Inflammatory macrophage treated with lipopolysaccharide for 1 hour (primary cell): ENCODE results near the gene TYR.
"Not testable (repeated sequence)": the region's sequence is repeated elsewhere in the genome, so short reads cannot be mapped to it uniquely, and the experiment has no call there.

Experiments used
- DNase-seq, 2 donors: peaks; one replicate each; pipeline ENCODE4 v3.0.0-alpha.2; 2020 to 2022

Gene TYR

GRCh38 chr11:89273220-89273619, 95.5 kb downstream of the TYR start:
- not testable (repeated sequence) for DNase-seq

DNA sequence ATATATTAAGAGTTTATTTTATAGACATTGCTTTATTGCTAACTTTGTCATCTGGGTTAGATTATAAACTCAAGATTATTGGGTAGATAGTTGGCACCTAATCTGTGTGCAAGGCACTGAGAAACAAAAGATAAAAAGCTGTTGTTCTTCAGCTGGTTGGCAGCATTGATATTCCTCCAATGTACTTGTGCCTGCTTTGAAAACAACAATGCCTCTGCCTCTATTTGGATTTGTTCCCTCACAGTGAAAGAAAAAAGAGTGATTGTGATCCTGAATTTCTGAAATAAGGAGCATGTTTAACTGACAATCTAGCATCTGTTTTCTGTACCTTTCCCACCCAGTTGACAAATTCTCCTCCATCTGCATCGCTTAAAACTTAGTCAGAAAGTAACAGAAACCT, 98.3 kb downstream of the TYR start:
- no peak for DNase-seq

GRCh38 chr11:89279176-89279575, 101.5 kb downstream of the TYR start:
- no peak for DNase-seq

- not testable (repeated sequence) for DNase-seq
Observed at GRCh38 chr11:89281032-89281677, 103.5 kb downstream of the TYR start.

GRCh38 chr11:89286601-89287000, 108.9 kb downstream of the TYR start:
- not testable (repeated sequence) for DNase-seq

DNA sequence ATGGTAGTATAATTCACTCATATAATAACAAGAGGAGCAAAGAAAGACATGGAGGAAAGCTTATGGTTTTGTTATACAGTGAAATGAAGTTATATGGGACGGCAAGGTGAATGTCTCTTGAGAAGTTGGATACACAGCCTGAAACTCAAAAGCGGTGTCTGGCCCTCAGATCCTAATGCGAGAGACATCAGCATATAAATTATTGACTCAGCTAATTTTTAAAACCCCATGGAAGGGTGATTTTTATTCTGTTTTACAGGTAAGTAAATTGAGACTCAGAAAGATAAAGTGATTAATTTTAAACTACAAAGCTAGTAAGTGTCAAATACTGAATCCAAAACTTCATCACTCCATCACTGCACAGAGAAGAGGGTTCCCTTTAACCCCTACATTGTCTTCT, 110.3 kb downstream of the TYR start:
- not testable (repeated sequence) for DNase-seq

- DNase-seq = no peak
Observed at GRCh38 chr11:89293965-89294679, 116.4 kb downstream of the TYR start.

DNA sequence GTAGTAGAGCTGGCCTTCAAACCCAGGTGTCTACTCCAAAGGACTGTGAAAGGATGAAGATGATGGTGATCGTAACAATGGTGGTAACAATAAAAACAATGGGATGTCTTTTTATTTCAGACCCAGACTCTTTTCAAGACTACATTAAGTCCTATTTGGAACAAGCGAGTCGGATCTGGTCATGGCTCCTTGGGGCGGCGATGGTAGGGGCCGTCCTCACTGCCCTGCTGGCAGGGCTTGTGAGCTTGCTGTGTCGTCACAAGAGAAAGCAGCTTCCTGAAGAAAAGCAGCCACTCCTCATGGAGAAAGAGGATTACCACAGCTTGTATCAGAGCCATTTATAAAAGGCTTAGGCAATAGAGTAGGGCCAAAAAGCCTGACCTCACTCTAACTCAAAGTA, 117.3 kb downstream of the TYR start:
- not testable (repeated sequence) for DNase-seq

GRCh38 chr11:89303029-89303428, 125.4 kb downstream of the TYR start:
- not testable (repeated sequence) for DNase-seq

DNA sequence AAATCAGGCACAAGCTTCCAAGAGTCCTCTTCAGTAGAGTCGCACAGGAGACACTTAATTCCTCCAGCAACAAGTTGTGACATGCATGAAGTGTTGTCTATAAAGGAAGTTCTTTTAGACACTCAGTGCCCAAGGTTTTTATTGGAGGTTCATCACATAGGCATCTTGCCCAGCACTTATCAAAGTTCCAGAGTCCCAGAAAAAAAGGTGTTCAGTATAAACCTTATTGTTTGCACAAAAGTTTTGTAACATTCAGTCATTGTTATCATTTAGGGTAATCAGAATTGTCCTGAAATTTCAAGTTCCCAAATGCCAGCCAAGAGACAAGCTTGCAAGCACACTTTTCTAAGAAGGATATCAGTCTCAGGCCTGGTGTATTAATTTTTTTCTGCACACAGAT, 130.6 kb downstream of the TYR start:
- DNase-seq = not testable (repeated sequence)

DNA sequence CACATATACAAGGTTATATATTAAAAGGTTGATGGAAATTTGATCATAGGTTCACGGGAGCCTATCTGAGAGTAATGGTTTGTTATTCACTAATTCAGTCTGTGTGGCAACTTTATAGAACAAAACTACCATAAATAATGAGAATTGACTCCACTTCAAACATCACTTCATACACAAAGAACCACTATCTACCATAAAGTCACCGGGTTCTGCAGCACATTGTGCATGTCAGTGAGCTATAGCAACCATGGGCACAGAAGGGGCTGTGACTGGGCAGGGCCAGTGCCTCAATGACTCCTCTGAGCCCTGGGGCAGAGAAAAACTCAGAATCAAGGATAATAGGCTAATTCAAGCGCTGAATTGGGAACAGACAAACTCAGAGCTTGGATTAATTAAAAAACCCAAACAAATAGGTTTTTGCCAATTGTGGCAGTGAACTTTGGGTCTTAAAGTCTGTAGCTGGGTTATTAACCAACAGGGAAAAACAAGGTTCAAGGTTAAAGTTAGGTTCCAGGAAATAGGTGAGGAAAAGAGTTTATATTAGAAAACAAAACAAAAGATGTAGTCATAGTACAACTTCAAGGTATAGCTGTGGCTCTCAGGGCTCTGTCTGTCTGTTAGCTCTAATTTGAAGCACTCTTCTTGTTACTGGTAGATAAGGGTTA, 131.8 kb downstream of the TYR start:
- not testable (repeated sequence) for DNase-seq

DNA sequence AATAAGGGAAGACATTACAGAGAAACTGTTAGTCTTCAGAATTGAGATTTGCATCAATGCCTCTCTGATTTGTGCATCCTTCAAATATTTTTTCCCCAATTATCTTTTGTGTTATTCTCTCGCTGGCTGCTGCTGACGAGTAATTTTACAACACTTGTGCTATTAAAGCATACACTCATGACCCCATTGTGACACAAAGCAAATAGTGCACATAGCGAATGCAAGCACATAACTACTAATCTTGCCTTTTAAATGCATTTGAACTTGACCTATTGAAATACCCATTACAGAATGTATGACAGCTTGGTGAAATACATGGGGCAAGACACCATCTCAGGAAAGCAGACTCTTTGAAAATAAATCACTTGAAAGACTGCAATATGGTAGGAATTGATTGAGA, 132.9 kb downstream of the TYR start:
- not testable (repeated sequence) for DNase-seq

DNA sequence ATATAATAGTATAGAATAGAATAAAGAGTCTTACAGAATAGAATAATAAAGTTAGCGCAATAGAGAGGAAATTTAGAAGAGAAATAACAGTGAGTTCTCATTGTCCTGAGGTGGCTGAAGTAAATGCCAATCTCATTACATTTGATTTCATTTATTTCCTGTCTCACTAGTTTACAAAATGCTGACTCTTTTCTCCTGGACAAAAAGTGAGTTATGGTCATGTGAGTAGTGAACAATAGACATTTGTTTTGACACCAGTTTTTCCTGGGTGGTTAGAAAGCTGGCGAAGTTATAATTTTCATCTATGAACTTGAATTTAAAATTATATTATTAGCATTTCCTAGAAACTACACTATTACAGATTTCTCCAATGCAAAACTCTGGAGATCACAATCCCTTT, 143.7 kb downstream of the TYR start:
- no peak for DNase-seq

- no peak for DNase-seq
Observed at GRCh38 chr11:89327885-89328284, 150.2 kb downstream of the TYR start.

DNA sequence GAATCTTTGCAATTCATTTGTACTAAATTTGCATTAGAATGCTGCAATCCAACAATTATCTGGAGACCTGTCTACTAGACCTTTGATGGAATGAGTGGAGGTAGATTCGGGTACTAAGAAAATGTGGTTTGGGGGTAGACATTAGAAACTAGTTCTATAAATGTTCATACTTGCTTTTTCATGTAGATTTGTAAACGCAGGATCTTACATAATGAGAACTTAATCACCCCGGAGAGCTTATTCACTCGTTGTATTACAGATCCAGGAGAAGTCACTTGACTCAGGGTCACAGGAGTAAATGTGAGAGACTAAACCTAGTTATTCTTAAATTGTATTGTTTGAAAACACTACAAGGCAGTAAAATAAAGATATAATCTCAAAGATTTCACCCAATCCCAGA, 154.3 kb downstream of the TYR start:
- DNase-seq = not testable (repeated sequence)

DNA sequence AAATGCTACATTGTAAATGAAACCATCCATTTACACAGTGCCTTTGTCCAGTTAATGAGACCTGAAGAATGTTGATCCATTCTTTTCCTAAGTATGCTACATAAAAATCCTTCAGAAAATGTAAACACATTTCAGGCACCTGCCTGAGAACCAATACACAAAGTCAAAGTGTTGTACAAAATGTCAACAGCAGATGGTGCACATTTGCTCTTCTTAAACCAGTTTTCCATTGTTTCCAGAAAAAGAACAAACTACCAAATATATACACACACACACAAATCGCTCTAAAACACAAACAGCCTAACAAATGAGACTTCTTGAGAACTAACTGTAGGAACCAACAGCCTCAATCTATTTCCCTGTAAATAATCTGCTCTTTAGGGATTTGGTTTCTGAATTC, 156.0 kb downstream of the TYR start:
- DNase-seq = peak in 1 of 2 donors; percentile 3

GRCh38 chr11:89337100-89337650, 159.5 kb downstream of the TYR start:
- not testable (repeated sequence) for DNase-seq

GRCh38 chr11:89338073-89338472, 160.4 kb downstream of the TYR start:
- DNase-seq = not testable (repeated sequence)

- DNase-seq = not testable (repeated sequence)
Observed at GRCh38 chr11:89340450-89340849, 162.8 kb downstream of the TYR start.

- DNase-seq = not testable (repeated sequence)
Observed at GRCh38 chr11:89342880-89343572, 165.4 kb downstream of the TYR start.
